HG02870 (cell line): Measurements from ENCODE around the gene PITX3.
"Not testable (repeated sequence)": the region's sequence is repeated elsewhere in the genome, so short reads cannot be mapped to it uniquely, and the experiment has no call there.

Experiments
- ATAC-seq: cut with Tn5 transposase; IDR thresholded peaks from one replicate; pipeline ENCODE4 v1.9.1; 2021; ENCODE audit warnings: mild to moderate bottlenecking, moderate library complexity; ENCODE audit not compliant: unreplicated experiment

PITX3 gene

DNA sequence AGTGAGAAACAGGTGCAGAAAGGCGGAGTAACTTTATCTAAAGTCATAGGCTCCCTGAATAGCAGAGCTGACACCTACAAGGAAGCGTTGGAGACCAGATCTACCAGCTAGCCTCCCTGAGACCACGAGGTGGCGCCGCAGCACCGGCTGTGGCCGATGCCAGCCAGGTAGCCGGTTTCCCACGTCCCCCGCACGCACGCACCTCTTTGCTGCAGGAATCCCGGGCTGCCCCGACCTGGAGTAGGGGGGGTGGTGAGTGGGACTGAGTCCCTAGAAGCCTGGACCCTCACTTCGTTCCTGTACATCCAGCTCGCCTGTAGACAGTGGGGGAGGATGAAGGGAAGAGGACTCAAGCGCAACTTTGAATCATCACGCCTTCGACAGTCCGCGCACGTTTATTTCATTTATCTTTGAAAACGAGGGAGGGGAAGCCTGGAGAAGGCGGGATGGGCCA, 11.5 kb downstream of the PITX3 start:
- no peak for ATAC-seq

DNA sequence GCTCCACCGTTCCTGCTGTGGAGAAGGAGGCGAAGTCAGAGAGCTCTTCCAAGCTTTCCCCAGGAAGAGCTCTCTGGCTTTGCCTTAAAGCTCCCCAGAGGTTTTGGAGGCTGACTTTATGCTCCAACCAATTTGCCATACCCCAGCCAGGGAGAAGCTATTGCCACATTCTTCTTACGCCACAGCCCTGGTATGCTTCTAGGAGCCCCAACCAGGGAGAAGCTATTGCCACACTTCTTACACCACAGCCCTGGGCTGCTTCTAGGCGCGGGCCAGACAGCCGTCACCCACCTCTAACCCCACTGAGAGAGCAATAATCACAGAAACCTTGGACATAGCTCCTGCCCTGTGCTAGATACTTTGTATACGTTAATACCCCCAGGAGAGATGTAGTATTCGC, 14.3 kb downstream of the PITX3 start:
- ATAC-seq = no peak

DNA sequence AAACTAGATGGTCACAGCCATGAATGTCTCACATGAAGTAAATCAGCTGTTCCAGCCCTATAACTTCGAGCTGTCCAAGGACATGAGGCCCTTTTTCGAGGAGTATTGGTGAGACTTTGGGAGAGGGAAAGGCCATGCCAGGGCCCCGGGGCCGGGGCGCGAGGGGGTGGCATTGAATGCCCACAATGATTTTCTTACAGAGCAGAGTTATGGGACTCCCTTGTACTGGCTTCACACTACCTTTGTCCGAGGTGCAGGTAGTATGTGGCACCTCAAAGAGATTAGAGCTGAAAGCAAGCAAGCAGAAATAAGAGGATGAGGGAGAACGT, 14.8 kb downstream of the PITX3 start:
- no peak for ATAC-seq

- peak; percentile 82 for ATAC-seq
Measured at GRCh38 chr10:102225646-102226541, 15.4 kb downstream of the PITX3 start, which contains the start of gene ELOVL3. TSS of gene ELOVL3 (plus strand) at chr10:102226299. CDS start at chr10:102226549, 250 bp downstream.

DNA sequence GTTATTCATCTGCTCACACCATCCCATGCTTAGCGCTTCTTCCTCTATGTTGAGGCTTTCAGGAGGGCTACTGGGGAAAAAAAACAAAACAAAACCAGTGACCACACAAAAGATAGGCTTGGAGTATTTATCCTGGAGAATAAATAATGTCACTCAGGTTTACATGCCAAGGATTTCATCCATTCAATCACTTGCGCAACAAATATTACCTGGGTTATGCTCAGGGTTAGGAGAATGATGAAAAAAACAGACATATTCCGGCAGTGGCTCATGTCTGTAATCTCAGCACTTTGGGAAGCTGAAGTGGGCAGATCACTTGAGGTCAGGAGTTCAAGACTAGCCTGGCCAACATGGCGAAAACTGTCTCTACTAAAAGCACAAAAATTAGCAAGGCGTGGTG, 18.5 kb downstream of the PITX3 start:
- no peak for ATAC-seq

- ATAC-seq = no peak
Measured at GRCh38 chr10:102220612-102221011, 20.7 kb downstream of the PITX3 start.

DNA sequence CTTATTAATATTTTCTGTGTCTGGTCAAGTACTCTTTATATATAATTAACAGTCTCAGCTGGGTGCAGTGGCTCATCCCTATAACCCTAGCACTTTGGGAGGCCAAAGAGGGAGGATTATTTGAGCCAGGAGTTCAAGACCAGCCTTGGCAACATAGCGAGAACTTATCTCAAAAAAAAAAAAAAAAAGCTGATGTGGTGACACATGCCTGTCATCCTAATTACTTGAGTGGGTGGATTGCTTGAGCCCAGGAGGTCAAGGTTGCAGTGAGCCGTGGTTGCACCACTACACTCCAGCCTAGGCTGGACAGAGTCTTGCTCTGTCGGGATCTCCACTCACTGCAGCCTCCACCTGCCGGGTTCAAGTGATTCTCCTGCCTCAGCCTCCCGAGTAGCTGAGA, 21.9 kb downstream of the PITX3 start:
- ATAC-seq = no peak

- not testable (repeated sequence) for ATAC-seq
Measured at GRCh38 chr10:102213599-102213998, 27.7 kb downstream of the PITX3 start.

GRCh38 chr10:102211615-102212299, 29.6 kb downstream of the PITX3 start:
- ATAC-seq = no peak

DNA sequence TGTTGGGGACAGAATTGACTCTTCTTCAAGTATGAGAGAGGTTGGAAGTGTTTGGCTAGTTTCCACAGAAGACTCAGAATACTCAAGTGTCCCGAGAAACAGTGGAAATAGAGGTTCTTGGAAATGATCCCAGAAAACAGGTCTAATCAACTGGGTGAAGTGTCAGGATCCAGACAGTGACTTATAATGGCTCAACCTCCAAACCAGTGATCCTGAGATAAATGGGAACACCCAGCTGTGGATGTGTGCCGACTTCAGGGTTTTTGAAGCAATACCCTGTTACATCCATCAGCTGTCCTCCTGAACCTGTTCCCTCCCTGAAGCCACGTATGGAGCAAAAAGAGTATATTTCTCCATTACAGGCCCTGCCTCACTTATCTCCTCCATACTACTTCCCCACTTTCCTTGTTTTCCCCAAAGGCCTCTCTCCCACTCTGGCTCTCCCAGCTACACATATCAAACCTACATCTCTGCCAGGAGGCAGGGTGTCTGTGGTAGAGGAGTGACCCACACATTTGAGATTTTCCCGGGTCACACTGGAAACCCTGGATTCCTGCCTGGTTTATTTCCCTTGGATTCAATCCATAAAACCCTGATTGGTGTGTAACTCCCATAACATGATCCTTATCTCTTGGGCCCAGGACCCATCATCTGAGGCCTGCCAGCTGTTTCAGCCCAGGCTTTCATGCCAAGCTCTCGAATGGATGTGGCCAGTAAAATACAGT, 32.8 kb downstream of the PITX3 start:
- ATAC-seq = no peak

DNA sequence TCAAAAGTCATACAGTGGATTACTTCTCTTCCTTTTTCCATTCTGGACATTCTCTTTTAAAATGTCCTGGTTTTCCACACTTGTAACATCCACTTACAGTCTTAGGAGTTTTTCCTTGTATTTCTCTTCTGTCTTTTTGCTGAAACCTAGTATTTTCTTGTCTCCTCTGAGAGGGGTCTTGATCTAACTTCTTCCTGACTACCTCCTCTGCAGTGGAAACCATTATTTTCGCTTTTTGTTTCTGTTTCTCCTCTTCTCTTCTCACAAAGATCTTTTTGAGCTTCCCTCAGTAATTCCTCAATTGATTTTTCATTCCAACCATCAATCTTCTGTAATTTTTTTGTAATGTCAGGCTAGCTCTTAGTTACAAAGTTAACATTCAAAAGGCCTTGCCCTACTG, 38.9 kb downstream of the PITX3 start:
- no peak for ATAC-seq

DNA sequence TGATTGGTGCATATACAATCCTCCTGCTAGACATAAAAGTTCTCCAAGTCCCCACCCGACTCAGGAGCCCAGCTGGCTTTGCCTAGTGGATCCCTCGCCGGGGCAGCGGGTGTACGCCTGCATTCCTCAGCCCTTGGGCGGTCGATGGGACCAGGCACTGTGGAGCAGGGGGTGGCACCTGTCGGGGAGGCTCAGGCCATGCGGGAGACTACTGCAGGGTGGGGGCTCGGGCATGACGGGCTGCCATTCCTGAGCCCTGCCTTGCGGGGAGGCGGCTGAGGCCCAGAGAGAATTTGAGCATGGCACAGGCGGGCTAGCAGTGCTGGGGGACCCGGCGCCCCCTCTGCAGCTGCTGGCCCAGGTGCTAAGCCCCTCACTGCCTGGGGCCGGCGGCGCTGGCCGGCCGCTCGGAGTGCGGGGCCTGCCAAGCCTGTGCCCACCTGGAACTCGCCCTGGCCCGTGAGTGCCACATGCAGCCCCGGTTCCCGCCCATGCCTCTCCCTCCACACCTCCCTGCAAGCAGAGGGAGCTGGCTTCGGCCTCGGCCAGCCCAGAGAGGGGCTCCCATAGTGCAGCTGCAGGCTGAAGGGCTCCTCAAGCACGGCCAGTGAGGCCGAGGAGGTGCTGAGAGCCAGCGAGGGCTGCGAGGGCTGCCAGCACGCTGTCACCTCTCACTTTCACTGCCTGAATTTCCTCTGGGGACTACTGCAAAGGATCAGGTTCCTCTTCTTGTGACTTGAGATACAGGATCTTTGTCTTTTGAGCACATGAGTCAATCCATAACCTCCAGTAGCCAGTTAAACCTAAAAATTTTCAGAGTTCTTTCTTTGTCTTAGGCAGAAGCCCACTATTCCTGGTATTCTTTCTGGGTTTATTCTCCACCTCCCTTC, 40.3 kb downstream of the PITX3 start:
- ATAC-seq = no peak

- ATAC-seq = no peak
Measured at GRCh38 chr10:102198027-102198426, 43.3 kb downstream of the PITX3 start.

- no peak for ATAC-seq
Measured at GRCh38 chr10:102196893-102197292, 44.4 kb downstream of the PITX3 start.

GRCh38 chr10:102195296-102195870, 45.9 kb downstream of the PITX3 start:
- ATAC-seq = no peak

DNA sequence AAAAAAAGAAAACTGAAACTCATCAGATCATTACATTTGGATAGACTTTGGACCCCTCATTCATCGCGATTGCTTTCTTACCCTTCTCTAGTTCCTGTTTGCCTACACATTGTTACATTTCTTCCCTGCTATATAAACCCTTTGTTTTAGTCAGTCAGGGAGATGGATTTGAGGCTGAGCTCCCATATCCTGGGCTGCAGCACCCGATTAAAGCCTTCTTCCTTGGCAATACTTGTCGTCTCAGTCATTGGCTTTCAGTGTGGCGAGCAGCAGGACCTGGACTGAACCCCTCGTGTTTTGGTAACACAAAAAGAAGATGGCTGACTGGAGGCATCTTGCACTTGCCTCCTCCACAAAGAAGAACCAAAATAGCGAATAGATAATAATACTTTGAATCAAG, 49.4 kb downstream of the PITX3 start:
- no peak for ATAC-seq

DNA sequence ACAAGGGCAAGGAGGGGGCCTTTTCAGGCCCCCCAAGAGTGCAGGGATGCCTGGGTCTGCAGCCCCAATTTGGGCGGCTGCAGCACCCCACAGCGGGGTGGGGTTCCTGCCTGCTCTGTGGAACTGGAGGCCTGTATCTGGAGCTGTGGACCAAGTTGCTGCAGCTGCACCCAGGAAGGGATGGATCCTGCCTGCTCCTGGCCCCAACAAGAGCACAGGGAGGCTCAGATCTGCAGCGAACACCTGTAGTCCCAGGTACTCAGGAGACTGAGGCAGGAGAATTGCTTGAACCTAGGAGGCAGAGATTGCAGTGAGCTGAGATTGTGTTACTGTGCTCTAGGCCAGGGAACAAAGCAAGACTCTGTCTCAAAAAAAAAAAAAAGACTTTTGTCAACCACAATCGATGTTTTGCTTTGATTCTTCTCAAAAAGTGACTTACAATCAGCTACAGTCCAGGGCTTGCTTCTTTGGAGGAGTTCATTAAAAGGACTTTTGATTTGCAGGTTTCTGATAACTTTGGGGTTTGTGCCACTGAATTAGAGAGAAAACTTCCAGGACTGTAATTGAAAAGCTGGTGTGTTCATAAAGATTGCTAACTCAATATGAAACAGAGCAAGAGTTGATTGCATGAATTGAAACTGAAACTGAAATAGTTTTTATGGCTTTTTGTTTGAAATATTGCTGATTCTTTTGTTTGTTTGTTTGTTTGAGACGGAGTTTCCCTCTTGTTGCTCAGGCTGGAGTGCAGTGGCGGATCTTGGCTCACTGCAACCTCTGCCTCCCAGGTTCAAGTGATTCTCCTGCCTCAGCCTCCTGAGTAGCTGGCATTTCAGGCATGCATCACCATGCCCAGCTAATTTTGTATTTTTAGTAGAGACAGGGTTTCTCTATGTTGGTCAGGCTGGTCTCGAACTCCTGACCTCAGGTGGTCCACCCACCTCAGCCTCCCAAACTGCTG, 52.1 kb downstream of the PITX3 start:
- not testable (repeated sequence) for ATAC-seq

DNA sequence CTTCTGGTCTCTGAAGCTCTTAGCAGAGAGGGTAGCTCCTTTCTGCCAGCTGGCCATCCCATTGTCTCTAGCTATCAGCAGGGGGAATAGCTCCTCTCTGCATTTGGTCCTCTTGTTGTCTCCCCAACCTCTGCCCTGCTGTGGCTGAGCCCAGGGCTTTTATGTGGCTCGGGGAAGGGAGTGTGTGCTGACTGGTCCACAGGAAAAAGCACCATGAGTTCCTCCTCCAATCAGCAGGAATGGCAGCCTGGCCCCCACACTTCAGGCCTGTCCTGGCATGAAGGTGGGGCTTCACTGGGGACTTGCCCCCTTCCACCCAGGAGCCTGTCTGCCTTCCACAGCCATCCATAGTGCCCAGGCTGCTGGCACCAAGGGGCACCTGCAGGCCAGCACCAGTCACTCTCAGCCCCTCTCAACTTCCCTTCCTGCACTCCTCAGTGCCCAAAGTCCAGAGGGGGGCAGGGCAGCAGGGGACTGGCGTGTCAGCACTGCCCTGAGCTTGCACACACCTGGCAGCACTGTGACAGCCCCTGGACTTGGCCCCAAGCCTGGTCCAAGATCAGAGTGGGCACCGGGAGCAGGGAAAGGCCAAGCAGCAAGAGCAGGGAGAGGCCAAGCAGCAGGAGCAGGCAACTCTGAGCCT, 52.9 kb downstream of the PITX3 start:
- no peak for ATAC-seq
